Measurements from ENCODE around the gene KLHL29.

DNA sequence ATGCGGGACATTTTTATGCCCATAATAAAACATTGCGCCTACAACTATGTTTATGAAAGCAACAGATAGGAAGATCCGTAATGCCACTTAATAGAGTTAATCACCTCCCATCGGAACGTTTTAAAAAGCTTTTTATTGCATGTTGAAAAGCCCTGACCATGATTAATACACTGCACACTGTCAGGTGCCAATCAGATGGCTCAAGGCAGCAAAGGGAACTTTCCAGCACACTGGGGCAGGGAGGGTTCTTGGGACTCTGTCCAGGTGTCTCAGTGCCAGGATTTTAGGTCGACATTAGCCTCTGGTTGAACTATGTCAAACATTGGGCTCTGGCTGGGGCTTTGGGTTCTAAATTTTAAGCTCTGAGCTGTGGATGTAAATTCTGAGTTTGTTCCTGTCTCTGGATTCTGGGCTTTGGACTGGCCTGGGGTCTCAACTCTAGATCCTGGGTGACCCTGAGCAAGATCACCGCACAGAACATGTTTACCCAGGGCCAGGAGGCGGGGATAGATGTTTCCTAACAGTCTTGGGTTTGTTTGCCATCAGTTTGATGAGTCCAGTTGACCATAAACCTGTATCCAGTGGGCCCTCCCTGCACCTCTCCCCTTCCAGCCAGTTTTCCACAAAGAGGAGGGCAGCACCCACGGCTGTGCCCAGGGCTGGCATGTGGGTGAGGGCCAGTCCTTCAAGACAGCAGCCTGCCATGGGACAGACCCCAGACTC is 279.2 kb downstream of the KLHL29 start:
- TF ChIP-seq EZH2 (IDR thresholded peaks at IDR 0.05; ENCODE audit: low read length, unreplicated experiment): no peak
- TF ChIP-seq, protein P1, sequence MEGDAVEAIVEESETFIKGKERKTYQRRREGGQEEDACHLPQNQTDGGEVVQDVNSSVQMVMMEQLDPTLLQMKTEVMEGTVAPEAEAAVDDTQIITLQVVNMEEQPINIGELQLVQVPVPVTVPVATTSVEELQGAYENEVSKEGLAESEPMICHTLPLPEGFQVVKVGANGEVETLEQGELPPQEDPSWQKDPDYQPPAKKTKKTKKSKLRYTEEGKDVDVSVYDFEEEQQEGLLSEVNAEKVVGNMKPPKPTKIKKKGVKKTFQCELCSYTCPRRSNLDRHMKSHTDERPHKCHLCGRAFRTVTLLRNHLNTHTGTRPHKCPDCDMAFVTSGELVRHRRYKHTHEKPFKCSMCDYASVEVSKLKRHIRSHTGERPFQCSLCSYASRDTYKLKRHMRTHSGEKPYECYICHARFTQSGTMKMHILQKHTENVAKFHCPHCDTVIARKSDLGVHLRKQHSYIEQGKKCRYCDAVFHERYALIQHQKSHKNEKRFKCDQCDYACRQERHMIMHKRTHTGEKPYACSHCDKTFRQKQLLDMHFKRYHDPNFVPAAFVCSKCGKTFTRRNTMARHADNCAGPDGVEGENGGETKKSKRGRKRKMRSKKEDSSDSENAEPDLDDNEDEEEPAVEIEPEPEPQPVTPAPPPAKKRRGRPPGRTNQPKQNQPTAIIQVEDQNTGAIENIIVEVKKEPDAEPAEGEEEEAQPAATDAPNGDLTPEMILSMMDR (conservative IDR thresholded peaks at IDR 0.05; ENCODE audit: low read depth, low read length): no peak
